OCI-LY1 (cell line): Measurements from ENCODE around the gene COL23A1.

Experiments
- H2AFZ ChIP-seq: fragments of 200-600 bp; sonication (generic), shearing (Covaris generic); 2 replicates; pipeline ENCODE4 v1.6.0; 2014; ENCODE audit warnings: antibody characterized with exemption, mild to moderate bottlenecking, low read length
- H3F3A ChIP-seq: fragments of 200-600 bp; sonication (generic), shearing (Covaris generic); 2 replicates; pipeline ENCODE4 v1.6.0; 2014; ENCODE audit warnings: mild to moderate bottlenecking, antibody characterized with exemption, low read length, moderate library complexity; ENCODE audit not compliant: insufficient read depth
- H3K27ac ChIP-seq: fragments of 200-600 bp; sonication (generic); 2 replicates; pipeline ENCODE4 v1.5.1; 2014; ENCODE audit warnings: low read length, mixed run types, mild to moderate bottlenecking, low read depth; ENCODE audit not compliant: poor library complexity, severe bottlenecking
- H3K27me3 ChIP-seq: fragments of 200-600 bp; sonication (generic); 2 replicates; pipeline ENCODE4 v1.6.0; 2014; ENCODE audit warnings: antibody characterized with exemption, mild to moderate bottlenecking, low read length, moderate library complexity; ENCODE audit not compliant: insufficient read depth
- H3K36me3 ChIP-seq: fragments of 200-600 bp; sonication (generic); 2 replicates; pipeline ENCODE4 v1.6.1; 2014; ENCODE audit warnings: mild to moderate bottlenecking, antibody characterized with exemption, low read length, moderate library complexity, mixed read lengths; ENCODE audit not compliant: insufficient read depth
- H3K4me1 ChIP-seq: fragments of 200-600 bp; sonication (generic); 2 replicates; pipeline ENCODE4 v1.5.1; 2014; ENCODE audit warnings: mild to moderate bottlenecking, low read length, moderate library complexity; ENCODE audit not compliant: insufficient read depth, severe bottlenecking
- H3K4me2 ChIP-seq: fragments of 200-600 bp; sonication (generic), shearing (Covaris generic); 2 replicates; pipeline ENCODE4 v1.6.1; 2014; ENCODE audit warnings: low read length
- H3K4me3 ChIP-seq: fragments of 200-600 bp; sonication (generic); 2 replicates; pipeline ENCODE4 v1.5.1; 2014; ENCODE audit warnings: low read length, low read depth, mild to moderate bottlenecking, mixed read lengths; ENCODE audit not compliant: poor library complexity, severe bottlenecking
- H3K79me2 ChIP-seq: fragments of 200-600 bp; shearing (Covaris generic); 2 replicates; pipeline ENCODE4 v1.6.1; 2016; ENCODE audit warnings: mixed run types, low read length, mixed read lengths; ENCODE audit not compliant: insufficient read depth
- H3K9ac ChIP-seq: fragments of 200-600 bp; sonication (generic), shearing (Covaris generic); 2 replicates; pipeline ENCODE4 v1.6.1; 2014; ENCODE audit warnings: mild to moderate bottlenecking, low read length, mixed read lengths
- H3K9me2 ChIP-seq: fragments of 200-600 bp; sonication (generic), shearing (Covaris generic); 2 replicates; pipeline ENCODE4 v1.6.1; 2014; ENCODE audit warnings: low read depth, mild to moderate bottlenecking, low read length, mixed read lengths
- H3K9me3 ChIP-seq: fragments of 200-600 bp; shearing (Covaris generic); 2 replicates; pipeline ENCODE4 v1.6.1; 2014; ENCODE audit warnings: low read length, mixed read lengths
- H4K20me1 ChIP-seq: fragments of 200-600 bp; sonication (generic), shearing (Covaris generic); 2 replicates; pipeline ENCODE4 v1.6.0; 2016; ENCODE audit warnings: mild to moderate bottlenecking, low read length; ENCODE audit not compliant: insufficient read depth
- EZH2 ChIP-seq: fragments of 200-600 bp; sonication (generic), shearing (Covaris generic); IDR thresholded peaks from 2 replicates; pipeline ENCODE4 v1.8.0; 2017; ENCODE audit warnings: borderline replicate concordance, mixed run types, mild to moderate bottlenecking, antibody characterized with exemption, low read length, moderate library complexity, mixed read lengths
- TF ChIP-seq, protein P1 (sequence below): fragments of 200-600 bp; sonication (generic), shearing (Covaris generic); IDR thresholded peaks from 2 replicates; pipeline ENCODE4 v1.5.1; 2017; ENCODE audit warnings: mild to moderate bottlenecking, antibody characterized with exemption, low read length, moderate library complexity, mixed read lengths

Gene COL23A1

DNA sequence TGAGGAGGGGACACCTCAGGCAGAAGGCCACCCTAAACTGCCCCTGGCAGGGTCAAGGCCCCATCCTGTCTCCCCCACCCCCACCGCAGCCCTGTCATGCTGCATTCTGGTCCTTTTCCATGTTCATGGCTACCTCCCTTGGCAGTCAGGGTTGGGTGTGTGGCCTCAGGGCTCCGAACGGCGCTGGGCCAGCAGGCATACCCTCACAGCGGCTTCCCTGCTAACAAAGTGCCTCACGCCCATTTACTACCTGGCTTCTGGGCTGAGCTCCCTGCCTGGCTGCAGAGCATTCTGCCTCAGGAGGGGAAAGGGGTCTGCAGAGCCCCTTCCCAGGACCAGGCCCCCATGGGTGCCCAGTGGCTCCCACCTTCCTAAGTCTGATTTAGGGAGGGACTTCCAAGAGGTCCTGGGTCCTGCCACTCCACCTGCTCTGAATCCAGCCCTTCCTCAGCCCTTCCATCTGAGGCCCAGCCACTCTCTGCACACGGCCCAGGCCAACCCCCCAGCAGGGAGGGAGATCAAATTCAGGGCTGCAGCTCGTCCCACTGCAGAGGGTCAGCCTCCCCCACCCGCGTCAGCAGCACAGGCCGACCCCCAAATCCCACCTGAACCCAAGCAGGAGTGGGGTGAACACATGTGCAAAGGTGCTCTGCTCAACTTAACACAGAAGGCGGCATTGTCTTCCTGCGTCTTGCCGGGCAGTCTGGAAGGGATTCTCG is 241.7 kb downstream of the COL23A1 start:
- Histone ChIP-seq H3K27me3 (peaks cover 12% of the 10 kb centered on the region; the same call in 1 of the 2 replicates), H3K27ac (no peak overlapping the region), H3K9me3 (no peaks in the 10 kb centered on the region), H3K4me3 (no peak overlapping the region), H3F3A (no peaks in the 10 kb centered on the region), H3K9ac (no peak overlapping the region), H3K36me3 (no peaks in the 10 kb centered on the region), H4K20me1 (no peaks in the 10 kb centered on the region), H3K4me2 (no peak overlapping the region), H3K4me1 (no peaks in the 10 kb centered on the region), H2AFZ (no peak overlapping the region), H3K79me2 (no peaks in the 10 kb centered on the region), H3K9me2 (no peaks in the 10 kb centered on the region)
- TF ChIP-seq EZH2 = no peak
- TF ChIP-seq, protein P1, sequence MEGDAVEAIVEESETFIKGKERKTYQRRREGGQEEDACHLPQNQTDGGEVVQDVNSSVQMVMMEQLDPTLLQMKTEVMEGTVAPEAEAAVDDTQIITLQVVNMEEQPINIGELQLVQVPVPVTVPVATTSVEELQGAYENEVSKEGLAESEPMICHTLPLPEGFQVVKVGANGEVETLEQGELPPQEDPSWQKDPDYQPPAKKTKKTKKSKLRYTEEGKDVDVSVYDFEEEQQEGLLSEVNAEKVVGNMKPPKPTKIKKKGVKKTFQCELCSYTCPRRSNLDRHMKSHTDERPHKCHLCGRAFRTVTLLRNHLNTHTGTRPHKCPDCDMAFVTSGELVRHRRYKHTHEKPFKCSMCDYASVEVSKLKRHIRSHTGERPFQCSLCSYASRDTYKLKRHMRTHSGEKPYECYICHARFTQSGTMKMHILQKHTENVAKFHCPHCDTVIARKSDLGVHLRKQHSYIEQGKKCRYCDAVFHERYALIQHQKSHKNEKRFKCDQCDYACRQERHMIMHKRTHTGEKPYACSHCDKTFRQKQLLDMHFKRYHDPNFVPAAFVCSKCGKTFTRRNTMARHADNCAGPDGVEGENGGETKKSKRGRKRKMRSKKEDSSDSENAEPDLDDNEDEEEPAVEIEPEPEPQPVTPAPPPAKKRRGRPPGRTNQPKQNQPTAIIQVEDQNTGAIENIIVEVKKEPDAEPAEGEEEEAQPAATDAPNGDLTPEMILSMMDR = no peak

DNA sequence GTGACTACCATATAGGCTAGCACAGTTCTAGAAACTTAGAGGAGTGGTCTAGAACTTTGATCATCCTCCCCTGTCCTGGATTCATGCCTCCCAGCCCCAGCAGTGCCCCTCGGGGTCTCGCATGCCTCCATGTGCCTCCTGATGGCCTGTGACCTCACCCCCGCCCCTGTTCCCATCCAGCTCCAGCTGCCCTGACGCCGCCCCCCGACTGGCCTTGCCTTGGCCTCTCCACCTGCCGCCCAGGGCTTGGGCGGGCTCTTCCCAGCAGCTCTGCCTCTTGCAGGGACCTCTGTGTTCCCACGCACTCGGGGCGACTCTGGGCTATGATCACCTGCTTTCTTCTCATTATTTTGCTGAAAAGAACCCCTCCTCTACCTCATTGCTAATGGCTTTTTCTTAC is 242.2 kb downstream of the COL23A1 start:
- Histone ChIP-seq H3K27ac (no peak overlapping the region), H3K9me3 (no peaks in the 10 kb centered on the region)
- TF ChIP-seq EZH2 = no peak
- TF ChIP-seq, protein P1 = no peak

DNA sequence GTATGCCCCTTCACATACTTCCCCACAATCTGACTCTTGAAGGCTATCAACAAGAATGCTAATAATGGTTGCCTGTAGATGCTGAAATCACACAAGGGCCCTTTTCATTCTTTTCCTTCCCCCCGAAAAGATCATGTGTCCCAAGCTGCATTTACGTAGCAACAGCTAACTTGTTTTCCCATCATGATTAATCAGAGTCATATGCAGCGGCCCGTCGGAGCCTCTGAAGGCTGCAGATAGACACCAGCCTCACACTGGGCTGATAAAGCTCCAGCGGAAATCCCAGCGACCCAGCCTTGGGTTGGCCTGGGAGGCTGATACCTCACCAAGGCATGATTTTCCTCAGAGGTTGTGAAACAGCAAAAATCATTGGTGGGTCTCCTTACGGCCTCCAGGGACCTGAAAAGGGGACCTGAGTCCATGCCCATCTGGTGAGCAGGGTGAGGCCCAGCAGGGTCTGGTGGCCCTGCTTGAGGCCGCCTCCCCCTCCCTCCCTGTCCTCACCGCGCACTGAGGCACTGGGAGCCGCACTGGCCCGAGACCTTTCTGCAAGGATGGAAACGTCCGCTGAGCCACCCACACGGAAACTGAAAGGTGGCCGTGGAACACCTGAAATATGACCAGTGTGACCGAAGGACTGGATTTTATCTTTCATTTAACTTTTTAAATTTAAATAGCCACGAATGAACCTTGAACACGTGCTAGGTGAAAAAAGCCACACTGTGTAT is 243.4 kb downstream of the COL23A1 start:
- H3K9me3 ChIP-seq = no peaks in the 10 kb centered on the region
- no peaks in the 10 kb centered on the region for H3K9me2 ChIP-seq
- H3F3A ChIP-seq = no peaks in the 10 kb centered on the region
- H3K9ac ChIP-seq = no peak overlapping the region
- peaks cover 12% of the 10 kb centered on the region; the same call in 1 of the 2 replicates for H3K27me3 ChIP-seq
- H3K4me3 ChIP-seq = no peak overlapping the region
- no peak overlapping the region for H3K4me2 ChIP-seq
- H2AFZ ChIP-seq = no peak overlapping the region
- no peaks in the 10 kb centered on the region for H3K79me2 ChIP-seq
- H4K20me1 ChIP-seq = no peaks in the 10 kb centered on the region
- TF ChIP-seq, protein P1 = no peak
- TF ChIP-seq EZH2 = no peak
- no peak overlapping the region for H3K27ac ChIP-seq
- no peaks in the 10 kb centered on the region for H3K36me3 ChIP-seq
- no peaks in the 10 kb centered on the region for H3K4me1 ChIP-seq

More for the DNA sequence above, 242.2 kb downstream of the COL23A1 start:
- Histone ChIP-seq H3K27me3 (peaks cover 12% of the 10 kb centered on the region; the same call in 1 of the 2 replicates), H4K20me1 (no peaks in the 10 kb centered on the region), H3K4me2 (no peak overlapping the region), H3K79me2 (no peaks in the 10 kb centered on the region), H3K9ac (no peak overlapping the region), H3K9me2 (no peaks in the 10 kb centered on the region), H2AFZ (no peak overlapping the region), H3K4me1 (no peaks in the 10 kb centered on the region), H3K36me3 (no peaks in the 10 kb centered on the region), H3F3A (no peaks in the 10 kb centered on the region), H3K4me3 (no peak overlapping the region)
